Ovary (tissue), 9 donors: ENCODE data around the gene CD40. TPM values are rescaled to one million over a fixed set of nuclear protein-coding genes. Genes with fewer than 3 reads are reported as not detected.

Experiments used
- DNase-seq, 5 donors: peaks; one replicate each; pipeline ENCODE4 v3.0.0-alpha.2; 2019 to 2020
- H3K27ac ChIP-seq, 2 donors: fragments of 200-600 bp; one replicate each; pipeline versions ENCODE4 v1.5.1 to v1.8.0; 2019 to 2022
- H3K27me3 ChIP-seq: fragments of 200-600 bp; one replicate; pipeline ENCODE4 v1.8.0; 2022
- H3K36me3 ChIP-seq: fragments of 200-600 bp; sonication (generic); one replicate; pipeline ENCODE4 v1.5.1; 2019
- H3K4me1 ChIP-seq: one replicate; pipeline ENCODE4 v1.8.1; 2013; ENCODE audit warnings: mild to moderate bottlenecking, moderate library complexity; ENCODE audit not compliant: insufficient read depth
- H3K4me3 ChIP-seq: fragments of 200-600 bp; sonication (generic); one replicate; pipeline ENCODE4 v1.5.1; 2017
- H3K9me3 ChIP-seq, 2 donors: fragments of 200-600 bp in 1 of 2; sonication (generic) in 1 of 2; one replicate each; pipeline versions ENCODE4 v1.5.1 to v1.8.1; 2013 to 2019; ENCODE audit warnings: mild to moderate bottlenecking in 1 of 2, moderate library complexity in 1 of 2
- EP300 ChIP-seq: sonication (generic); formaldehyde crosslinking; IDR thresholded peaks from one replicate; pipeline ENCODE4 v1.6.1; 2017; ENCODE audit warnings: antibody characterized with exemption
- POLR2A ChIP-seq: fragments of 450-650 bp; IDR thresholded peaks from one replicate; pipeline ENCODE4 v1.6.1; 2017; ENCODE audit warnings: antibody characterized with exemption, mild to moderate bottlenecking, moderate library complexity
- WGBS, 3 donors: extraction: QIAGEN DNeasy Blood & Tissue Kit in 1 of 3; methylation state at CpG; one replicate each; pipeline versions ENCODE4 v1.1.5 to v1.1.7; 2013 to 2017; 5-methylcytosine and 5-hydroxymethylcytosine counted together
- intact Hi-C, 4 donors: fragments of 100-400 bp; cut with DNase I; formaldehyde crosslinking; loops; one replicate each; pipeline versions ENCODE4 v1.11.0 to v1.15.1; 2022 to 2023
- polyA plus RNA-seq, 2 donors: library from polyadenylated mRNA; stranded (reverse); fragments of 200-250 nt in 1 of 2; fragments of 350-450 nt in 1 of 2; fragmentation: Illumina TruSeq in 1 of 2; extraction: RNeasy Lipid Tissue Mini Kit (QIAGEN cat#74804) in 1 of 2; gene quantifications; one replicate each; pipeline ENCODE4 v1.2.3, GENCODE V29; 2013 to 2014
- total RNA-seq, 7 donors: library from RNA; depleted of rRNA in 2 of 7; stranded (reverse); fragments of >200 nt in 2 of 7; fragmentation: NEBNext Ultra II Directional in 3 of 7; extraction: Animal tissue kit (Norgen Biotek cat#: 25700) in 3 of 7; gene quantifications; one replicate each; pipeline versions ENCODE4 v1.1.0 to v1.2.4, GENCODE V29; 2016 to 2023
- TF ChIP-seq, protein P1 (sequence below), 3 donors: fragments of 450-650 bp in 2 of 3; fragments of 200-600 bp in 1 of 3; IDR thresholded peaks; one replicate each; pipeline versions ENCODE4 v1.5.1 to v1.8.0; 2016 to 2022; ENCODE audit warnings: antibody characterized with exemption in 3 of 3, mild to moderate bottlenecking in 1 of 3
- donor health status: DM: no; HTN: no; CAD: no; lungs with moderate emphysema.
- donor health status: DM: no; HTN: no; CAD: no.
- donor health status: Bipolar disorder and iron deficiency.
- donor health status: DM: yes; HTN: yes; CAD: no.
- donor health status: DM: no; HTN: no; CAD: no.
- donor health status: DM: yes; HTN: yes; CAD: no.

The CD40 gene
- total and polyA plus RNA-seq, 9 donors: 14.4 to 35.7 (median 21.6) TPM

DNA sequence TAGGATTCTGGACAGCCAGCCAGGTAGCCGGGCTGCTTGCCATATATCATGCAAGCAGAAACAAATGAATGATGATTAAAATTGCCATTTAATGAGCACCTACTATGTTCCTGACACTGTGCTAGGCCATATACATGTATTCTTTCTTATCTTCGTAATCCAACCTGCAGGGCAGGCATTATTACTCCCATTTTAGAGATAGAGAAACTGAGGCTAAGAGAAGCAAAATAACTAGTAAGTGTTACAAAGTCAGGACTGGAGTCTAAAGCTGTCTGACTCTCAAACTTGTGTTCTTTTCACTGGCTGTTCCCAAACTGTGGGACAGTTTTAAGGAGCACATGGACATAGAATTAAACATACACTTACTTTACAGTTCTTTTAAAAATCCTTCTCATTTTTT, 2.0 kb downstream of the CD40 start:
- Histone ChIP-seq H3K27ac (no peak overlapping the region), H3K36me3 (no peaks in the 10 kb centered on the region), H3K4me1 (peaks cover 3% of the 10 kb centered on the region), H3K4me3 (no peak overlapping the region), H3K9me3 (no peaks in the 10 kb centered on the region), H3K27me3 (no peaks in the 10 kb centered on the region)
- no peak for DNase-seq
- intact Hi-C loops: no loop called here
- TF ChIP-seq POLR2A (no peak), EP300 (no peak)
- TF ChIP-seq, protein P1, sequence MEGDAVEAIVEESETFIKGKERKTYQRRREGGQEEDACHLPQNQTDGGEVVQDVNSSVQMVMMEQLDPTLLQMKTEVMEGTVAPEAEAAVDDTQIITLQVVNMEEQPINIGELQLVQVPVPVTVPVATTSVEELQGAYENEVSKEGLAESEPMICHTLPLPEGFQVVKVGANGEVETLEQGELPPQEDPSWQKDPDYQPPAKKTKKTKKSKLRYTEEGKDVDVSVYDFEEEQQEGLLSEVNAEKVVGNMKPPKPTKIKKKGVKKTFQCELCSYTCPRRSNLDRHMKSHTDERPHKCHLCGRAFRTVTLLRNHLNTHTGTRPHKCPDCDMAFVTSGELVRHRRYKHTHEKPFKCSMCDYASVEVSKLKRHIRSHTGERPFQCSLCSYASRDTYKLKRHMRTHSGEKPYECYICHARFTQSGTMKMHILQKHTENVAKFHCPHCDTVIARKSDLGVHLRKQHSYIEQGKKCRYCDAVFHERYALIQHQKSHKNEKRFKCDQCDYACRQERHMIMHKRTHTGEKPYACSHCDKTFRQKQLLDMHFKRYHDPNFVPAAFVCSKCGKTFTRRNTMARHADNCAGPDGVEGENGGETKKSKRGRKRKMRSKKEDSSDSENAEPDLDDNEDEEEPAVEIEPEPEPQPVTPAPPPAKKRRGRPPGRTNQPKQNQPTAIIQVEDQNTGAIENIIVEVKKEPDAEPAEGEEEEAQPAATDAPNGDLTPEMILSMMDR (IDR thresholded peaks at IDR 0.05): no peak
- 90 to 95% (median 90%) methylated on average over 2 of the region's 2 CpGs for WGBS, 3 donors

DNA sequence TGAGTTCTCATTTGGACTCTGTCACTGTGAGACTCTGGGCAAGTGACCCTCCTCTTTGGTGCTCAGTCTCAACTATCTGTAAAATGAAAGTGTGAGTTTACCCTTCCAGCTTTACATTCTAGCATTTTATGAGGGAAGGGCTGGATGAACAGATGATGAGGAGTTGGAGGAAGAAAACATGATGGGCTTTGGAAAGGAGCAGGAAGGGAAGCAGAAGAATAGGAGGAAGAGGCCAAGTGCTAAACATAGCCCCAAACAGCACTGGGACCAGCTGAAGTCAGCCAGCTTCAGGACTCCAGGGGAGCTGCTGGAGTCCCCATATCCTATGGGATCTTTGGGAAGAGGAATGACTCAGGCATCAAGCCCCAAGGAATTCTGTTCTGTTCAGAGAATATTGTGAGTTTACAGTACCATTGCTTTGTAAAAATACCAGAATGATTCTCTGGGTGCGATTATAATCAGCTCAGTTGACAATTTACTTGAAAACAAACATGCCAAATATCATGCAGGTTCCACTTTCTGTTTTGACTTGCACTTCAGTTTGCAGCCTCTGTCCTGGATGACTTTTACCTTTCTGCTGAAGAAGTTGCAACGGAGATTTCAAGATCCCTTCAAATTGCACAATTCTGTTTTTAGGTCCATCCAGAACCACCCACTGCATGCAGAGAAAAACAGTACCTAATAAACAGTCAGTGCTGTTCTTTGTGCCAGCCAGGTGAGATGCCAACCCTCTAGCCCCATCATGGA, 3.2 kb downstream of the CD40 start:
- peaks cover 3% of the 10 kb centered on the region for H3K4me1 ChIP-seq
- H3K36me3 ChIP-seq: no peaks in the 10 kb centered on the region
- intact Hi-C loops: no loop called here
- DNase-seq: no peak
- H3K27ac ChIP-seq: no peak overlapping the region
- H3K9me3 ChIP-seq: no peaks in the 10 kb centered on the region
- no peaks in the 10 kb centered on the region for H3K27me3 ChIP-seq
- no peak overlapping the region for H3K4me3 ChIP-seq
- no peak for TF ChIP-seq POLR2A
- TF ChIP-seq, protein P1 (IDR thresholded peaks at IDR 0.05): no peak
- 62 to 71% (median 70%) methylated on average over 2 of the region's 2 CpGs for WGBS, 3 donors

DNA sequence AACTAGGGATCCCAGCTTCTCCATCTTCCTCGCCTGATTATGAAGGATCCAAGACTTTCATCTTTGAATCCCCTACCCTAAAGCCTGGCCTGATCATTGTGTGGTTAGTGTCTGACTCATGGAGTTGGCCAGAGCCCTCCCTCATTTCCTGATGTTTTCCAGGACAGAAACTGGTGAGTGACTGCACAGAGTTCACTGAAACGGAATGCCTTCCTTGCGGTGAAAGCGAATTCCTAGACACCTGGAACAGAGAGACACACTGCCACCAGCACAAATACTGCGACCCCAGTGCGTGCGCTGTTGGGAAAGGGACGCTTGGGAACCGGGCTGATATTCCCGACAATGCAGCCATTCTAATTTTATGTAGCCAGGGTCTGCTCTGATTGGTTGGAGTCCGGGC, 4.0 kb downstream of the CD40 start:
- WGBS, 3 donors: 66 to 70% (median 67%) methylated on average over 11 of the region's 11 CpGs
- no peaks in the 10 kb centered on the region for H3K36me3 ChIP-seq
- H3K9me3 ChIP-seq: no peaks in the 10 kb centered on the region
- intact Hi-C loops: no loop called here
- TF ChIP-seq POLR2A: no peak
- TF ChIP-seq EP300: no peak
- TF ChIP-seq, protein P1 (IDR thresholded peaks at IDR 0.05): no peak
- H3K4me3 ChIP-seq: no peak overlapping the region
- no peak for DNase-seq
- no peak overlapping the region for H3K27ac ChIP-seq
- H3K4me1 ChIP-seq: peaks cover 3% of the 10 kb centered on the region
- H3K27me3 ChIP-seq: no peaks in the 10 kb centered on the region

DNA sequence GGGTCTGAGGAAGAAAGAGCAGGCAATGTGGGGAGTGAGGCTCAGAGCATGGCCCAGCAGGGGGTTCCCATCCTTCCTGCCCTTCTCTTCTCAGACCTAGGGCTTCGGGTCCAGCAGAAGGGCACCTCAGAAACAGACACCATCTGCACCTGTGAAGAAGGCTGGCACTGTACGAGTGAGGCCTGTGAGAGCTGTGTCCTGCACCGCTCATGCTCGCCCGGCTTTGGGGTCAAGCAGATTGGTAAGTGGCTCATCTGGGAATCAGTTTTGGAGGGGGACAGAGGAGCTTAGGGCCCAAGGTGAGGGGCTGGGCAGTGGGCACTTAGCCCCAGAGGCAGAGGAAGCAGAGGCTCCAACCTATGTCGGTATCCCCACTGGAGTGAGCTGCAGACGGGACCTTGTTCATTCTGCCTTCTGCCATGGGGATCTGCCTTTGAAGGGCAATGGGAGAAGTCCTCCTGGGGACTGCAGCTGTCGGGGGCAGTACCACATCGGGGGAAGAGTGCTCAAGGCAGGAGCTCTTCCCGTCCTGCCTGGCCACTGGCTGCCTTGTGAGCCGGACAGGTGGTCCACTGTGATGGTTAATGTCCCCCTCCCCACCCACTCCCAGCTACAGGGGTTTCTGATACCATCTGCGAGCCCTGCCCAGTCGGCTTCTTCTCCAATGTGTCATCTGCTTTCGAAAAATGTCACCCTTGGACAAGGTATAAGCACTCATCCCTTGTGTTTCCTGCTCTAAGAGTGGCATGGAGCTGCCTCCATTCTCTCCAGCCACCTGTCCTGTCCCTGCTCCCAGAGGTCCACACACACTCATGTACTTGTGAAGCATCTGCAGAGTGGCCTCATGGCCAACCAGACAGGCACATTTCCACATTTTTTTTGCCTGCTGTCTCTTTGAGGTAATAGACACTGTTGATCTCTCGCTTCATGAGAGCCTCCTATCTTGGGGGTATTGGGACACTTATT, 4.7 kb downstream of the CD40 start:
- Histone ChIP-seq H3K9me3 (no peaks in the 10 kb centered on the region), H3K27ac (no peak overlapping the region), H3K4me1 (no peaks in the 10 kb centered on the region), H3K4me3 (no peak overlapping the region), H3K27me3 (no peaks in the 10 kb centered on the region), H3K36me3 (no peaks in the 10 kb centered on the region)
- DNase-seq: no peak
- no peak for TF ChIP-seq EP300
- TF ChIP-seq POLR2A: no peak
- TF ChIP-seq, protein P1 (IDR thresholded peaks at IDR 0.05): no peak
- intact Hi-C loops: no loop called here
- 84 to 92% (median 84%) methylated on average over 15 of the region's 15 CpGs for WGBS, 3 donors
